Measurements from ENCODE around the gene CCDC188.
A peak's percentile ranks its signal among the peaks of the same experiment; 100 is the strongest.

The CCDC188 gene

DNA sequence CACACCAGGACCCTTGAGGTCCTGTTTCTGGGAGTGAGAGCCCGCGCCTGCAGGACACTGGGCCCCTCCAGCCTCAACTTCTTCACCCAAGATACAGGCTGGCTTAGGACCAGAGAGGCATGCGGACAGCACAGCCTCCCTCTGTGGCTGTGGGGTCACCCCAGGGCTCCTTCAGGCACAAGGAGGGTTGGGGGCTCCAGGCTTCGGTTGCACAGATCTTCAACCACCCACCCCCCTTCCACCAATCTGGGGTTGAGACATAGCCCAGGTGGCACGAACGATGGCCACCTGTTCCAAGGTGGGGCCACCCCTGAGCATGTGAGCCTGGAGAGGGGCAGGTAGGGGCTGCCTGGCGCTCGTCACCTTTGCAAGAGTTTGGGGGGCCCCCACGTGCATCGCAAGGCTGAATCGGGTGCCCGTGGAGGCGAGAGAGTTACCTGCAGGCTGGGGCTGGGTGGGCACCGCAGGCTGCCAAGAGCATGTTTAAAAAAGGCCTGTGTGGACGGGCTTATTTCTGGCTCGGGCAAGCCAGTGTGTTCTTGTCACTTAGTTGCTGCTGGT lies 18.1 kb downstream of the CCDC188 start:
- no peak for DNase-seq (ENCODE audit: low read depth)
- H3K4me3 ChIP-seq (ENCODE audit: low read length) = peak overlapping the region; percentile 74
- TF ChIP-seq, protein P1, sequence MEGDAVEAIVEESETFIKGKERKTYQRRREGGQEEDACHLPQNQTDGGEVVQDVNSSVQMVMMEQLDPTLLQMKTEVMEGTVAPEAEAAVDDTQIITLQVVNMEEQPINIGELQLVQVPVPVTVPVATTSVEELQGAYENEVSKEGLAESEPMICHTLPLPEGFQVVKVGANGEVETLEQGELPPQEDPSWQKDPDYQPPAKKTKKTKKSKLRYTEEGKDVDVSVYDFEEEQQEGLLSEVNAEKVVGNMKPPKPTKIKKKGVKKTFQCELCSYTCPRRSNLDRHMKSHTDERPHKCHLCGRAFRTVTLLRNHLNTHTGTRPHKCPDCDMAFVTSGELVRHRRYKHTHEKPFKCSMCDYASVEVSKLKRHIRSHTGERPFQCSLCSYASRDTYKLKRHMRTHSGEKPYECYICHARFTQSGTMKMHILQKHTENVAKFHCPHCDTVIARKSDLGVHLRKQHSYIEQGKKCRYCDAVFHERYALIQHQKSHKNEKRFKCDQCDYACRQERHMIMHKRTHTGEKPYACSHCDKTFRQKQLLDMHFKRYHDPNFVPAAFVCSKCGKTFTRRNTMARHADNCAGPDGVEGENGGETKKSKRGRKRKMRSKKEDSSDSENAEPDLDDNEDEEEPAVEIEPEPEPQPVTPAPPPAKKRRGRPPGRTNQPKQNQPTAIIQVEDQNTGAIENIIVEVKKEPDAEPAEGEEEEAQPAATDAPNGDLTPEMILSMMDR (IDR thresholded peaks at IDR 0.05; ENCODE audit: insufficient read depth, low read depth, low read length, missing control alignments) = no peak

DNA sequence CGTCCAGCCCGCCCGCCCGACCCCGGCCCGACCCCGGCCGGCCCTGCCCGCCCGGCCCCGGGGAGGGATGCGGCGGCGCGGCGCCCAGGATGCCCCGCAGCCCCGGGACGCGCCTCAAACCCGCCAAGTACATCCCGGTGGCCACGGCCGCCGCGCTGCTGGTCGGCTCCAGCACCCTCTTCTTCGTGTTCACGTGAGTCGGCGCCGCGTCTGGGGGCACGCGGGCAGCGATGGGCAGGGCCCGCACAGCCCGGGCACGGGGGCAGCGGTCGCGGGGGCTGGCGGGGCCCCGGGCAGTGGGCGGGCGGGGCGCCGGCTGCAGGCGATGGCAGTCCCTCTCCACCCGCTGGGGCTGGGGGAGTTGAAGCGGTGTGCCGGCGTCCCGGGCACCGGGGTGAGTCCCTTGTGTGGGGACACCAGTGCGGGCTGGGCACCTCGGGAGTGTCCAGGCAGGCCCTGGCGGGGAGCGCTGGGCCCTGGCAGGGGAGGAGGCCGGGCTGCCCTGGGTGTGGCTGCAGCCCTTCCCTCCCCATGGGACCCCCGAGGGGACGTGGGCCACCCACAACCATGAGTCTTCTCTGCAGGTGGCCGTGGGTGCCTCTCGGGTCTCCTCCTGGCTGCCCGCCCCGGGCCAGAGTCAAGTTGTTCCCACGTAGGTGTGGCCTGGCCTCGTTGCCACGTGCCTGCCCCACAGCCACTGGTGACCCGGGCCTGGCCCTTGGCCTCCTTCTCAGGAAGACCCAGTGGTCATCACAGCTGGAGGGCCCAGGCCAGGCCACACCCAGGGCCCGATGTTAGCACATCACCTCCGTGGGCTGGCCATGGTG lies 18.8 kb downstream of the CCDC188 start:
- no peak for DNase-seq (ENCODE audit: low read depth)
- TF ChIP-seq, protein P1 (IDR thresholded peaks at IDR 0.05; ENCODE audit: insufficient read depth, low read depth, low read length, missing control alignments) = no peak
- H3K4me3 ChIP-seq (ENCODE audit: low read length) = peak overlapping the region; percentile 74

DNA sequence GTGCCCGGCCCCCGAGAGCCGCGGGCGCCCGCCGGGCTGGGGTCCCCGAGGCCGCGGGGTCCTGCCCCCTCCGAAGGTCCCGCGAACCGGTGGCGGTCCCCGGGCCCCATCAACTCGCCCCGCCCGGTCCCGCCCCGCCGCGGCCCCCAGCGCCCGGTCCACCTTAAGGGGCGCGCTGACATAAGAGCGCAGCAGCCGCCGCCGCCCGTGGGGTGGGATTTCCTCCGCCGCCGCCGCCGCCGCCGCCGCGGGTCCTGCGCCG lies 19.3 kb downstream of the CCDC188 start, which contains the start of gene ZDHHC8:
ZDHHC8 (plus strand) TSS at position 208 of the 262 bp plus-strand sequence. CDS start 144 bp downstream, outside the sequence.
- H3K4me3 ChIP-seq (ENCODE audit: low read length) = peak within 1 kb of the TSS; percentile 74
- peak; percentile 38 for DNase-seq (ENCODE audit: low read depth)
- TF ChIP-seq, protein P1 (IDR thresholded peaks at IDR 0.05; ENCODE audit: insufficient read depth, low read depth, low read length, missing control alignments) = no peak

DNA sequence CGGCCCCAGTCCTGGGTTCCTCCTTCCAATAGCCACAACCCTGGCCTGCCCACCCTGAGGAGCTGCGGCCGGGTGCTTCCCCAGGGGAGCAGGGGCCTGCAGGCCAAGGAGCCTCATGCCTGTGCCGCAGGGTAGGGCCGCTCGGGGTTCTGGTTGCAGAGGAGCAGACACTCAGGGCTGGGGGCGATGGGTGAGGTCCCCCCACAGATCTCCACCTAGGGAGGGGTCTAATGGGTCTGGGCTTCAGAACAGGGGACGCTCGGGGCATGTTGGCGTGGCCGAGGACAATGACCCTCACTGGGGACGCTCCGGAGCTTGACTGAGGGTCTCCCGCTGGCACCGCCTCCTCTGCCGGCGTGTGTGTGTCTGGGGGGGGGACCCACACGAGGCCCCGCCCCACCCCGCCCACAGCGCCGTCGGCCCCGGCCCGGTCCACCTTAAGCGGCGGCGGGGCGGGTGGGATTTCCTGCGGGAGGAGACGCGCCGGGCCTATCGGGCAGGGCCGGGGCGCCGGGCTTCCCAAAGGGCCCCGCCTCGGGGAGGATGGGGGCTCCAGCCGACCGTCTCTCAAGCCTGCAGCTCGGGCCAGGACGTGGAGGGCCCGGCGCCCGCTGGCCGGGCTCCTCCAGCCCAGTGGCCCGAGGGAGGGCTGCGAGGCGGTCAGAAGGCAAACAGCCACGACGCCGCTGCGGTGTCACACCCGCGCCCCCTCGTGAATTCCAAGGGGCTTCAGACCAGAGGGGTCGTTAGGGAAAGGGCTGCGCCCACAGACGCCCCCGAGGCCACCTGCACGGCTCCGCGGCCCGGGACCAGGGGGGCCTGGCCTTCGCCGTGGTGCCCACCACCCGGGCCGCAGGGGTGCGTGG lies 19.9 kb downstream of the CCDC188 start:
- TF ChIP-seq, protein P1 (IDR thresholded peaks at IDR 0.05; ENCODE audit: insufficient read depth, low read depth, low read length, missing control alignments) = no peak
- peak overlapping the region; percentile 58 for H3K4me3 ChIP-seq (ENCODE audit: low read length)
- DNase-seq (ENCODE audit: low read depth) = peak; percentile 82

DNA sequence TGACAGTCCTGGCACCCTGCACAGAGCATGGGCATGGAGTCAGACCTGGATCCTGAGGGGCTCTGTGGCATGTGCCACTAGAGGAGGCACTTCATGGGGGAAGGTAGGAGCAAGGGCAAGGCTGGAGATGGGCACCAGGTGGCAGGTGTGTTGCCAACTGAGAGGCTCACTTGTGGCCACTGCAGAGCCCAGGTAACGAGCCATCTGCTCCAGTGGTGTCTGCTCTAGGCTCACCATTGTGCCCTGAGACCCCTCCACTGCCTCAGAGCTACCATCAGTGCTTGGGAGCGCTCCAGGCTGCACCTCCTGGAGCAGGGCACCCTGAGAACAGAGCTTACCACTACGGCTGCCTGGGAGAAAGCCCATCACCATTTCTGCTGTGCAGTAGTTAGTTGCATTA lies 20.5 kb downstream of the CCDC188 start:
- peak; percentile 40 for DNase-seq (ENCODE audit: low read depth)
- no peak overlapping the region for H3K4me3 ChIP-seq (ENCODE audit: low read length)
- TF ChIP-seq, protein P1 (IDR thresholded peaks at IDR 0.05; ENCODE audit: insufficient read depth, low read depth, low read length, missing control alignments) = peak; percentile 46

DNA sequence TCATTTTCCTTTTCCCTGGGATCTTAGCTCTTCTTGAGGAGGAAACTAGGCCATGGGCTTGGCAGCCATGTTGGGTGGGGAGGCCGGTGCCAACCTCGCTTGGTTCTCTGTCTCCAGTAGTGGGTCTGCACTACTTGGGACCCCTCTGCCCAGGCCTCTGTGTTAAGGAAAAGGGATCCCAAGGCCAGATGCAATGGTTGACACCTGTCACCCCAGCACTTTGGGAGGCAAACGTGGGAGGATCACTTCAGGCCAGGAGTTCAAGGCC lies 21.2 kb downstream of the CCDC188 start:
- TF ChIP-seq, protein P1 (IDR thresholded peaks at IDR 0.05; ENCODE audit: insufficient read depth, low read depth, low read length, missing control alignments) = no peak
- DNase-seq (ENCODE audit: low read depth) = no peak
- H3K4me3 ChIP-seq (ENCODE audit: low read length) = no peak overlapping the region
